HEK293 (cell line): ENCODE measurements around the gene LDLRAD3.

Experiments
- CTCF ChIA-PET: fragments of 350-600 bp; formaldehyde crosslinking; extraction: SDS; loops from one replicate; lab custom pipeline; 2021; ENCODE audit warnings: antibody characterized with exemption; lab: Yijun Ruan, JAX
- POLR2A ChIA-PET: fragments of 300-600 bp; formaldehyde crosslinking; extraction: SDS; loops from one replicate; lab custom pipeline; 2020; ENCODE audit warnings: antibody characterized with exemption, inconsistent platforms; lab: Yijun Ruan, JAX
- H3K27ac ChIP-seq: fragments of 200-500 bp; sonication (Bioruptor generic); 2 replicates; pipeline ENCODE4 v1.5.1; 2014; ENCODE audit warnings: low read depth, low read length, control low read depth, inconsistent platforms; ENCODE audit errors: extremely low read depth
- H3K36me3 ChIP-seq, 2 experiments: fragments of 200-500 bp in 1 of 2; sonication (Bioruptor generic) in 1 of 2; 1 replicate in 1 of 2; 2 replicates in 1 of 2; pipeline ENCODE4 v1.5.1; 2014 to 2017; ENCODE audit warnings: inconsistent platforms in 2 of 2, low read length in 2 of 2; ENCODE audit not compliant: control insufficient read depth in 2 of 2, insufficient read depth in 1 of 2
- H3K4me1 ChIP-seq: fragments of 200-500 bp; sonication (Bioruptor generic); 2 replicates; pipeline ENCODE4 v1.5.1; 2014; ENCODE audit warnings: mild to moderate bottlenecking, low read length, inconsistent platforms; ENCODE audit not compliant: control insufficient read depth, insufficient read depth
- H3K4me3 ChIP-seq: 2 replicates; pipeline ENCODE4 v1.5.1; 2011; ENCODE audit warnings: low read depth, mild to moderate bottlenecking, control low read depth, low read length, moderate library complexity
- H3K9me3 ChIP-seq: fragments of 200-500 bp; sonication (Bioruptor generic); 2 replicates; pipeline ENCODE4 v1.5.1; 2014; ENCODE audit warnings: low read depth, low read length, inconsistent platforms; ENCODE audit not compliant: control insufficient read depth, insufficient read depth
- GLI2 ChIP-seq: fragments of 450-650 bp; formaldehyde crosslinking; IDR thresholded peaks from 2 replicates; pipeline ENCODE4; 2017; ENCODE audit warnings: missing biosample characterization, missing genetic modification characterization, low read depth, borderline replicate concordance
- GLI4 ChIP-seq: fragments of 450-650 bp; formaldehyde crosslinking; IDR thresholded peaks from 2 replicates; pipeline ENCODE4 v1.5.1; 2016; ENCODE audit warnings: missing biosample characterization, missing genetic modification characterization
- MZF1 ChIP-seq: fragments of 450-650 bp; formaldehyde crosslinking; IDR thresholded peaks from 2 replicates; pipeline ENCODE4 v1.5.1; 2017; ENCODE audit warnings: missing biosample characterization, missing genetic modification characterization, borderline replicate concordance
- SP7 ChIP-seq: fragments of 450-650 bp; formaldehyde crosslinking; IDR thresholded peaks from 2 replicates; pipeline ENCODE4 v1.5.1; 2016; ENCODE audit warnings: missing biosample characterization, missing genetic modification characterization
- ZNF16 ChIP-seq: fragments of 450-650 bp; formaldehyde crosslinking; IDR thresholded peaks from 2 replicates; pipeline ENCODE4 v1.5.1; 2016; ENCODE audit warnings: low read depth, missing biosample characterization, missing genetic modification characterization
- ZNF214 ChIP-seq: fragments of 450-650 bp; formaldehyde crosslinking; IDR thresholded peaks from 2 replicates; pipeline ENCODE4 v1.5.1; 2017; ENCODE audit warnings: missing biosample characterization, mild to moderate bottlenecking, missing genetic modification characterization, borderline replicate concordance
- ZNF274 ChIP-seq, 2 experiments: fragments of 200-500 bp in 1 of 2; fragments of 450-650 bp in 1 of 2; sonication (Bioruptor generic) in 1 of 2; formaldehyde crosslinking in 1 of 2; IDR thresholded peaks; 2 replicates each; pipeline versions ENCODE4 v1.5.1 to v1.6.1; 2014 to 2016; ENCODE audit warnings: borderline replicate concordance in 1 of 2, inconsistent platforms in 1 of 2, low read length in 1 of 2, missing biosample characterization in 1 of 2, missing genetic modification characterization in 1 of 2
- ZNF292 ChIP-seq: fragments of 450-650 bp; formaldehyde crosslinking; IDR thresholded peaks from 2 replicates; pipeline ENCODE4 v1.5.1; 2016; ENCODE audit warnings: low read depth, missing biosample characterization, missing genetic modification characterization, borderline replicate concordance
- ZNF335 ChIP-seq: fragments of 450-650 bp; formaldehyde crosslinking; conservative IDR thresholded peaks from 2 replicates; pipeline ENCODE4 v1.5.1; 2016; ENCODE audit warnings: missing biosample characterization, missing genetic modification characterization
- ZNF354C ChIP-seq: fragments of 450-650 bp; formaldehyde crosslinking; IDR thresholded peaks from 2 replicates; pipeline ENCODE4 v1.5.1; 2016; ENCODE audit warnings: missing biosample characterization, missing genetic modification characterization, low read depth, borderline replicate concordance
- ZNF366 ChIP-seq: fragments of 450-650 bp; formaldehyde crosslinking; conservative IDR thresholded peaks from 2 replicates; pipeline ENCODE4 v1.5.1; 2016; ENCODE audit warnings: missing biosample characterization, missing genetic modification characterization
- ZNF596 ChIP-seq: fragments of 450-650 bp; IDR thresholded peaks from 2 replicates; pipeline ENCODE4 v1.5.0; 2018; ENCODE audit warnings: missing biosample characterization, mild to moderate bottlenecking, missing genetic modification characterization, moderate library complexity
- ZNF610 ChIP-seq: fragments of 450-650 bp; formaldehyde crosslinking; IDR thresholded peaks from 2 replicates; pipeline ENCODE4 v1.5.1; 2016; ENCODE audit warnings: missing biosample characterization, missing genetic modification characterization, borderline replicate concordance
- ZNF654 ChIP-seq: fragments of 450-650 bp; formaldehyde crosslinking; IDR thresholded peaks from 2 replicates; pipeline ENCODE4 v1.5.1; 2016; ENCODE audit warnings: low read depth, missing biosample characterization, missing genetic modification characterization
- ZNF692 ChIP-seq: fragments of 450-650 bp; formaldehyde crosslinking; IDR thresholded peaks from 2 replicates; pipeline ENCODE4 v1.5.1; 2016; ENCODE audit warnings: missing biosample characterization, missing genetic modification characterization
- ZNF785 ChIP-seq: fragments of 450-650 bp; formaldehyde crosslinking; IDR thresholded peaks from 2 replicates; pipeline ENCODE4 v1.5.1; 2016; ENCODE audit warnings: missing biosample characterization, missing genetic modification characterization
- TF ChIP-seq, protein P1 (sequence below): fragments of 450-650 bp; formaldehyde crosslinking; IDR thresholded peaks from 2 replicates; pipeline ENCODE4 v1.5.1; 2017; ENCODE audit warnings: missing biosample characterization, missing genetic modification characterization
- TF ChIP-seq, protein P2 (sequence below): fragments of 450-650 bp; formaldehyde crosslinking; IDR thresholded peaks from 2 replicates; pipeline ENCODE4 v1.5.1; 2016; ENCODE audit warnings: missing biosample characterization, missing genetic modification characterization
- TF ChIP-seq, protein P3 (sequence below): fragments of 450-650 bp; formaldehyde crosslinking; IDR thresholded peaks from 2 replicates; pipeline ENCODE4 v1.5.1; 2016; ENCODE audit warnings: missing biosample characterization, missing genetic modification characterization

Gene LDLRAD3

GRCh38 chr11:35970445-35970844 is 26.6 kb downstream of the LDLRAD3 start (continued):
- TF ChIP-seq ZNF692 (tag by site-specific recombination) = no peak

DNA sequence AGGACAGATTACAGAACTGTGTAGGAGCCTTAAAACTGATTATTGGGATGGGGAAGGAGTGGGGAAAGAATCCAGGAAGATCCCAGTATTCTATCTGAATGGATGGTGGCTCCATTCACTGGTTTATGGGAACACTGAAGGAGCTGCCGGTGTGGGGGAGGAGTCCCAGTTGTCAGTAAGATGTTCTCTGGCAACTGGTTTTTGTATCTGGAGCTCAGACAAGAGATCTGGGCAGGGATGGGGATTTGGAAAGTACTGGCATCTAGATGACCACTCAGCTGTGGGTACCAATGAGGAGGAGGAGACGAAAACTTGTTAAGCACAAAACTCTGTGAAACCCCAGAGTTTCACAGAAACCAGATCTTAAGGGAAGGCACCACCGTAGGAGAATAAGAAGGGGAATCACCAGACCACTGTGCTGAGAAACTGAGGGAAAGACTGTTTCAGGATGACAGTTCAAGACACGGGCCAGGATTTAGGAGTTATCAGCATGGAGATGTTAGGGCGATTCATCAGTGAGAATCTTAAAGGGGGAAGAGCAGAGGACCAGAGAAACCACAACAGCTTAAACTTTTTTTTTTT is 28.1 kb downstream of the LDLRAD3 start:
- POLR2A ChIA-PET = no interaction called here
- CTCF ChIA-PET = interaction anchor here (0.6 kb wide), 1 partner anchor 301 kb away, joined by 3 read pairs; no protein-coding TSS in a partner anchor
- no peaks in the 10 kb centered on the region for H3K36me3 ChIP-seq
- H3K4me1 ChIP-seq = peaks cover 6% of the 10 kb centered on the region
- H3K4me3 ChIP-seq = no peak overlapping the region
- H3K27ac ChIP-seq = no peak overlapping the region
- H3K9me3 ChIP-seq = no peaks in the 10 kb centered on the region
- TF ChIP-seq ZNF16 (tag by site-specific recombination) (no peak), ZNF335 (tag by site-specific recombination) (no peak), GLI4 (tag by site-specific recombination) (no peak), ZNF274 (IDR thresholded peaks at IDR 0.05; ENCODE audit: low read length) (no peak), ZNF274 (tag by site-specific recombination; IDR thresholded peaks at IDR 0.05; ENCODE audit: borderline replicate concordance) (no peak), ZNF214 (tag by site-specific recombination) (no peak), GLI2 (tag by site-specific recombination) (no peak), ZNF366 (no peak), SP7 (tag by site-specific recombination) (no peak), ZNF292 (tag by site-specific recombination) (no peak), ZNF354C (tag by site-specific recombination) (no peak), ZNF596 (tag by site-specific recombination) (no peak), ZNF610 (tag by site-specific recombination) (no peak), ZNF654 (no peak), MZF1 (tag by site-specific recombination) (no peak), ZNF785 (tag by site-specific recombination) (no peak)
- TF ChIP-seq, protein P1, sequence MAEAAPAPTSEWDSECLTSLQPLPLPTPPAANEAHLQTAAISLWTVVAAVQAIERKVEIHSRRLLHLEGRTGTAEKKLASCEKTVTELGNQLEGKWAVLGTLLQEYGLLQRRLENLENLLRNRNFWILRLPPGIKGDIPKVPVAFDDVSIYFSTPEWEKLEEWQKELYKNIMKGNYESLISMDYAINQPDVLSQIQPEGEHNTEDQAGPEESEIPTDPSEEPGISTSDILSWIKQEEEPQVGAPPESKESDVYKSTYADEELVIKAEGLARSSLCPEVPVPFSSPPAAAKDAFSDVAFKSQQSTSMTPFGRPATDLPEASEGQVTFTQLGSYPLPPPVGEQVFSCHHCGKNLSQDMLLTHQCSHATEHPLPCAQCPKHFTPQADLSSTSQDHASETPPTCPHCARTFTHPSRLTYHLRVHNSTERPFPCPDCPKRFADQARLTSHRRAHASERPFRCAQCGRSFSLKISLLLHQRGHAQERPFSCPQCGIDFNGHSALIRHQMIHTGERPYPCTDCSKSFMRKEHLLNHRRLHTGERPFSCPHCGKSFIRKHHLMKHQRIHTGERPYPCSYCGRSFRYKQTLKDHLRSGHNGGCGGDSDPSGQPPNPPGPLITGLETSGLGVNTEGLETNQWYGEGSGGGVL (tag by site-specific recombination) = no peak
- TF ChIP-seq, protein P2, sequence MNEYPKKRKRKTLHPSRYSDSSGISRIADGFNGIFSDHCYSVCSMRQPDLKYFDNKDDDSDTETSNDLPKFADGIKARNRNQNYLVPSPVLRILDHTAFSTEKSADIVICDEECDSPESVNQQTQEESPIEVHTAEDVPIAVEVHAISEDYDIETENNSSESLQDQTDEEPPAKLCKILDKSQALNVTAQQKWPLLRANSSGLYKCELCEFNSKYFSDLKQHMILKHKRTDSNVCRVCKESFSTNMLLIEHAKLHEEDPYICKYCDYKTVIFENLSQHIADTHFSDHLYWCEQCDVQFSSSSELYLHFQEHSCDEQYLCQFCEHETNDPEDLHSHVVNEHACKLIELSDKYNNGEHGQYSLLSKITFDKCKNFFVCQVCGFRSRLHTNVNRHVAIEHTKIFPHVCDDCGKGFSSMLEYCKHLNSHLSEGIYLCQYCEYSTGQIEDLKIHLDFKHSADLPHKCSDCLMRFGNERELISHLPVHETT (tag by site-specific recombination) = no peak
- TF ChIP-seq, protein P3, sequence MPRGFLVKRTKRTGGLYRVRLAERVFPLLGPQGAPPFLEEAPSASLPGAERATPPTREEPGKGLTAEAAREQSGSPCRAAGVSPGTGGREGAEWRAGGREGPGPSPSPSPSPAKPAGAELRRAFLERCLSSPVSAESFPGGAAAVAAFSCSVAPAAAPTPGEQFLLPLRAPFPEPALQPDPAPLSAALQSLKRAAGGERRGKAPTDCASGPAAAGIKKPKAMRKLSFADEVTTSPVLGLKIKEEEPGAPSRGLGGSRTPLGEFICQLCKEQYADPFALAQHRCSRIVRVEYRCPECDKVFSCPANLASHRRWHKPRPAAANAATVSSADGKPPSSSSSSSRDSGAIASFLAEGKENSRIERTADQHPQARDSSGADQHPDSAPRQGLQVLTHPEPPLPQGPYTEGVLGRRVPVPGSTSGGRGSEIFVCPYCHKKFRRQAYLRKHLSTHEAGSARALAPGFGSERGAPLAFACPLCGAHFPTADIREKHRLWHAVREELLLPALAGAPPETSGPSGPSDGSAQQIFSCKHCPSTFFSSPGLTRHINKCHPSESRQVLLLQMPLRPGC = no peak
